Skeletal muscle tissue (tissue), 4 donors: ENCODE results near the gene POC1A. TPM values are rescaled to one million over a fixed set of nuclear protein-coding genes. Genes with fewer than 3 reads are reported as not detected.

Source experiments
- H3K27ac ChIP-seq: one replicate; pipeline ENCODE4 v1.7.0; 2013; ENCODE audit warnings: mild to moderate bottlenecking, low read depth, low read length, inconsistent platforms
- H3K27me3 ChIP-seq, 3 donors: one replicate each; pipeline ENCODE4 v1.7.0; 2013; ENCODE audit warnings: low read length in 3 of 3; ENCODE audit not compliant: control insufficient read depth in 3 of 3, insufficient read depth in 3 of 3
- H3K36me3 ChIP-seq, 3 donors: one replicate each; pipeline ENCODE4 v1.7.0; 2013; ENCODE audit warnings: low read length in 3 of 3; ENCODE audit not compliant: control insufficient read depth in 3 of 3, insufficient read depth in 3 of 3
- H3K4me1 ChIP-seq, 3 donors: one replicate each; pipeline ENCODE4 v1.7.0; 2013; ENCODE audit warnings: low read length in 3 of 3, mild to moderate bottlenecking in 3 of 3; ENCODE audit not compliant: control insufficient read depth in 3 of 3, insufficient read depth in 3 of 3
- H3K4me3 ChIP-seq, 3 donors: one replicate each; pipeline ENCODE4 v1.7.0; 2013; ENCODE audit warnings: low read length in 3 of 3
- H3K9ac ChIP-seq, 3 donors: one replicate each; pipeline ENCODE4 v1.7.0; 2013; ENCODE audit warnings: low read length in 3 of 3, mild to moderate bottlenecking in 3 of 3, moderate library complexity in 2 of 3, low read depth in 1 of 3
- H3K9me3 ChIP-seq, 3 donors: one replicate each; pipeline ENCODE4 v1.7.0; 2013; ENCODE audit warnings: low read length in 3 of 3; ENCODE audit not compliant: control insufficient read depth in 3 of 3
- total RNA-seq: library from RNA; depleted of rRNA; stranded (reverse); fragments of >200 nt; gene quantifications from one replicate; pipeline ENCODE4 v1.2.3, GENCODE V29; 2014
- donor health status: Osteomylitis.

The POC1A gene
- total RNA-seq, 1 donor from 2014 or later = 2.6 TPM

DNA sequence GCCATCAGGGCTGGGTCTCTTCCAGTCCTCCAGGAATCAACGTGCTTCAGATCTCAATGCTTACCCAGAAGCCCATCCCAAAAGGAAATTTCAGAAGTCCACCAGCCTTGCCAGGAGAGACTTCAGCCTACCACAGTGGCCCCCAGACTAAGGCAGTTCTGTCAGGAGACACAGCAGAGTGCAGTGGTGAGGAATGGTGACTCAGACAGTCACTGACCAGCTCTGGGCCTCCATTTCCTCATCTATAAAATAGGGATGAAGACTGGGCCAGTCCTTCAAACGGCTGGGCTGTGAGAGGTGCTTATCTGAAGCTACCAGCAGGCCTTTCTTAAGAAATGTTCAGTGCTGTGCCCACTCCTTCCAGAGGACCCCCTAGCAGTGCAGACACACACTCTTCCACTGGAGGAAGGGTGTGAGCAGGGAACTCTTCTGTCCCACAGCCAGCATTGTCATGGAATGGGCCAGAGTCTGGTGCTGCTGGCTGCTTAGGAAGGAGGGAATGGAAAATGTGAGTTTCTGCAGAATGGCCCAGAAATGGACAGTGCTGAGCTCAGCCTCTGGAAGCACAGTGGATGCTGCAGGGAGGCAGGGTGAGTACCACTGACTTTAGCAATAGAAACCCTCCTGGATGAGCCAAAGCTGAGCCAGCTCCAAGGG is 56.2 kb downstream of the POC1A start:
- no peak overlapping the region for H3K9ac ChIP-seq
- no peak overlapping the region for H3K27ac ChIP-seq
- no peaks in the 10 kb centered on the region for H3K27me3 ChIP-seq
- no peaks in the 10 kb centered on the region for H3K36me3 ChIP-seq
- H3K4me1 ChIP-seq = peaks cover 0 to 3% (median 2%) of the 10 kb centered on the region in 3 donors
- no peaks in the 10 kb centered on the region for H3K9me3 ChIP-seq
- H3K4me3 ChIP-seq = no peak overlapping the region

DNA sequence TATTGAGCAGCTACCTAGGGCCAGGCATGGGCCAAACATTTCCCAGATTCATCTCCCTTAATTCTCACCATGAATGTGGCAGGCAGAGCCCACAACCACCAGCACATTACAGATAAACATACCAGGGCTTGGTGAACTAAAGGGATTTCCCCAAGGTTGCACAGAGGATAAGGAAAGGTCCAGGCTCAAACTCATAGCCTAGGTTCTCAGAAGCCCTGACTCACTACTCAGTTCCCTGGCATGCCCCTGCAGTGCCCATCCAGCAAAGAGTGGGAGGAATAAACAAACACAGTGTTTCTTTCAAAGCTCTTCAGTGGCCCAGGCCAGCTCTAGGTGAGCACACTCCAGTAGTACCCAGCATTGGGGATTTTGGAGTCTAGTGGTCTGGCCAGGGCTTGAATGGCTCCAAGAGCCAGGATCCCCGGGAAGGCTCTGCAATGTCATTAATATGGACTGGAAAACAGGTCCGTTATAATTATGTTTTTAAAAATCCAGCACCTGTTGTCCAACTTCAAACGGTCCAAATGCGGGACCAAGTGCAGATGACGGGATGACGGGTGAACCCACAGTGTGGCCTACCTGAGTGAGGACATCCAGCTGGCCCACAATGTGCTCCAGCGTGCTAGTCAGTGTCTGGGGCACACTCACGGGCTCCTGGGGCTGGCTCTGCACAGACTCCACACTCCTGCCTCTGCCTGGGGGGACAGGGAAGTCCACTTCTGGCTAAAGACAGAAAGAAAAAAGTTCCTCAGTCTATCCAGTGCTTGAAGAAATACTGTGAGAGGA is 58.0 kb downstream of the POC1A start:
- no peaks in the 10 kb centered on the region for H3K27me3 ChIP-seq
- peaks cover 10 to 12% (median 12%) of the 10 kb centered on the region in 3 donors for H3K4me1 ChIP-seq
- H3K27ac ChIP-seq = no peak overlapping the region
- H3K36me3 ChIP-seq = no peaks in the 10 kb centered on the region
- no peak overlapping the region for H3K4me3 ChIP-seq
- no peak overlapping the region for H3K9ac ChIP-seq
- no peaks in the 10 kb centered on the region for H3K9me3 ChIP-seq

DNA sequence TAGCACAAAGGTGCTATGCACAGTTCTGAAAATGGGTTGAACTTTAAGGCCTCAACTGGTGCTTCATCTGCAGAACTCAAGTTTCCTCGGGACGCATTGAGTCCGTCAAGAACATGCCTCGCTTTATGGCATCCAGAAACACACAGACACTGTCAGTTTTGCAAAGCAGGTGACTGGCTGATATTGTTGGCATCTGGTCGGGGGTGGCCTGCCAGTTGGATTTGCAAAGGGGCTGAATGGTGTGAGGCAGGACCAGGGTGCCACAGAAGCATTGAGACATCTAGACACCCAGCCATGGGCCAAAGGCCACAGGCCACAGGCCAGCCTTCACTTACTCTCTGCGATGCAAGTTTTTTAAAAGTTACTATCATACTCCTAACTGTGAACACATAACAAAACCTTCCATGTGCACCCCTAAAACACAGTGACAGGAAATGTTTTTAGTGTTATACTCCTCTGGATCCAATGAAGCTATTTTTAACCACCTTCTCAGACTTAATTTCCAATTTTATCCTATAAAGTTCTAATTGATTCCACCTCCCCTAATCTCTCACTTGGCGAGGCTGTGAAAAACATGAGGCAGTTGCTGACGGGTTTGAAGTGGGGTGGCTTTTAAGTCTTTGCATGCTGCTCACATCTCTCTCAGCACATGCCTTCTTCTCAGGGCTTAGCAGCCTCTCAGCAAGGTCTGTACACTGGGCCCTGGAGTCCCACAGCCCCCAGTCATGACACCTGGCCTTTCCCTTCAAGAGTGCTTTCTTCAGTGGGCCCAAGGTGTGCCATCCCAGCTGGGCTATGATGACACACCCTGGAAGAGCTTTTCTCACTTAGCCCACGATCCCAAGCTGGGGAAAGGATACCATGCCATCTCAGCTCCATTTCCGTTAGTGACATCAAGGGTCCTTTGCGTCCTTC is 59.4 kb downstream of the POC1A start:
- H3K36me3 ChIP-seq = no peaks in the 10 kb centered on the region
- no peak overlapping the region for H3K9ac ChIP-seq
- H3K27me3 ChIP-seq = no peaks in the 10 kb centered on the region
- no peaks in the 10 kb centered on the region for H3K9me3 ChIP-seq
- no peak overlapping the region for H3K27ac ChIP-seq
- no peak overlapping the region for H3K4me3 ChIP-seq
- peaks cover 19 to 26% (median 26%) of the 10 kb centered on the region in 3 donors for H3K4me1 ChIP-seq

DNA sequence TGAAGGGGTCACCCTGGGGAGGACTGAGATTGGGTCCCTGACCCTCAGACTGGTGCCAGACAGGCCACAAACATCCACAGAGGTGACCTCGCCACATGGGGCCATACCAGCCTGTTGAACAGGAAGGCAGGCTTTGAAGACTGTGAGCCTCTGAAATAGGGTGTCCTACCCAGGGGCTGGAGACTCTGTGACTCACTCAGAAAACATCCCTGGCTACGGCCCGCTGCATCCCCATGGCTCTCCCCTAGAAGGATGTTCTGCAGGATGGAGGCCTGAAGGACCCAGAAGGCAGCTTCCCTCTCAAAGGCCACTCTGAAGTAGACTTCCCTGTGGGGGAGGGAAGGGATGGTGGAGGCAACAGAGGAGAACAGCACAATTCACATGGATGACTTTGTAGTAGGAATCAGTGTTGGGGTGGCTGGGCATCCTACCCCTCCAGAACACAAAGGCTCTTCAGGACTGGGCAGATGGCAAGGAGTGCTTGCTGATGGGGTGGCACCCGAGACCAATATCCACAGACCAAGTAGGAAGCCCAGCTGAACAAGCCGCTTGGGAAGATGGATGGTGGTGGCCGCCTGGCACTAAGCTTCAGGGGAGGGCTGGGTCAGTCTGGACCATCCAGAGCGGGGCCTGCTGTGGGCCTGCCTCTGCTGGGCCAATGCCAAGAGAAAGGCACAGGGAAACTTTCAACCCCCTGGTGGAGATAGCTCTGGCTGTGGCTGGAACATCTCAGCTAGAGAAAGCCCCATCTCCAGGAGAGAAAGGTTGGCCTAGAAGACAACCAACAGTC is 60.3 kb downstream of the POC1A start:
- Histone ChIP-seq H3K36me3 (no peaks in the 10 kb centered on the region), H3K9ac (no peak overlapping the region), H3K4me3 (no peak overlapping the region), H3K27ac (no peak overlapping the region), H3K4me1 (peaks cover 27 to 35% (median 34%) of the 10 kb centered on the region in 3 donors), H3K9me3 (no peaks in the 10 kb centered on the region), H3K27me3 (no peaks in the 10 kb centered on the region)

DNA sequence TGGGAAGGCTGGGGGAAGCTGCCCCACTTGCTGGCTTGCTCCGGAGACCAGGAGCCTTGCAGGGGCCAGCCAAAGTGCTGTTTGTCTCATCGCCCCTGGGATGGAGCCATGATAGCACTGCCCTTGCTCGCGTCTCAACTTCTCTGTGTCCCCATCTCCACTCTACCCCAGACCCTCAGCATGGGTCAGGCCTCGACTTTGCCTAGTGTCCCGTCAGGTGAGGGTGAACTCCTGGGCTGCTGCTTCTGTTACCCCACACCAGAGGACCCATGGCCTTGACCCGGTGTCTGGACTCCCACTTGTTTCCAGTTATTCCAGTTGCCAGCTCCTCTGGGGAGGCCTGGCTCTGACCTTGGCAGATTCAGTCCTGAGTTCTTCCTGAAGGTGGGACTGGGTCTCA is 61.3 kb downstream of the POC1A start:
- Histone ChIP-seq H3K27me3 (no peaks in the 10 kb centered on the region), H3K27ac (no peak overlapping the region), H3K9me3 (no peaks in the 10 kb centered on the region), H3K4me1 (peaks cover 36 to 43% (median 42%) of the 10 kb centered on the region in 3 donors), H3K9ac (no peak overlapping the region), H3K4me3 (no peak overlapping the region), H3K36me3 (no peaks in the 10 kb centered on the region)

DNA sequence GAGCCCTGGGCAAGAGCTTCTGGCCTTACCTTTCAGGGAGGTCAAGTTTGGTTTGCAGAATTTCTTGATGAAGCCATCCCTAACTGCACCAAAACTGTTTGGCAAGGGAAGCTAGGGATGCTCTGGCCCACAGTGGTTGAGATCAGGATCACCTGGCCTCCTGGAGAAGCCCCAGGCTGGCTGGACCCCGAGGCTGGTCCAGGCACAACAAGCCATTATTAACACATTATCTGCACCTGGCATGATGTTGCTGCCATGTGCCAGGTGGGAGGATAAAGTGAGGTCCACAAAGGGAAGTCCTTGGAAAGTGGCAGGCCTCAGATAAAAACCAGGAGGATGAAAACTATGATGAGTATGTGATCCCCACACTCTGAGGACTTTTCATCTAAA is 62.0 kb downstream of the POC1A start:
- H3K27ac ChIP-seq = no peak overlapping the region
- no peaks in the 10 kb centered on the region for H3K9me3 ChIP-seq
- H3K4me3 ChIP-seq = no peak overlapping the region
- H3K4me1 ChIP-seq = peaks cover 42 to 49% (median 48%) of the 10 kb centered on the region in 3 donors
- no peak overlapping the region for H3K9ac ChIP-seq
- H3K27me3 ChIP-seq = no peaks in the 10 kb centered on the region
- H3K36me3 ChIP-seq = no peaks in the 10 kb centered on the region

DNA sequence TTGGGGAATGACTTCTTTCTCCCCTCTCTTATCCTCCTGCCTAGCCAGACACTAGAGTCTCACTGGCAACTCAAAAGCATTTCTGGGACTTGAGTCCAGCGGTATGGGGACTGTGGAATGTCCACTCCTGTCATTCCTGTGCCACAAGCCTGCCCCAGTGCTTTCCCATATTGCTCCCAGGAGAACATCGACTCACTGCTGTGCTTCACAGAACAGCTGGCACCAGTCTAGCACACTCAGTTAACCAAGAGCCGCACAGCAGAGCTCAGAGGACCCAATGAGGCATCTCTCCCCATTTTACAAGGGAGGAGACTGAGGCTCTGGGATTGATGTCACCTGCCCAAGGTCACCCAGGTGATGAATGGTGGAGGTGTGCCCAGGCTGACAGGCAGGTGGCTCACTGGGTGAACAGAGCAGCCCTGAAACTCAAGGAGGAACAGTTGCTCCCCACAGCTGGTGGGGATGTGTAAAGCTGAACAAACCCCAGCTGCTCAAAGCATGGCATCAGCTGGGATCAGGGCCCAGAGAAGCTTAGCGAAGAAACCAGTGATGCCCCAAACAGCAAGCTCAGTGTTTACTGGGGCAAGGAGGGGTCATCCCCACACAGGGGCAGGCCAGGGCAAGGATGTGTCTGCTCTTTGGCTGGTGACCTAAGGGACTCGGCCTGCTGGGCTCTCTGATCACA is 62.5 kb downstream of the POC1A start:
- Histone ChIP-seq H3K4me3 (no peak overlapping the region), H3K9ac (no peak overlapping the region), H3K27ac (no peak overlapping the region), H3K27me3 (no peaks in the 10 kb centered on the region), H3K9me3 (no peaks in the 10 kb centered on the region), H3K36me3 (no peaks in the 10 kb centered on the region), H3K4me1 (peaks cover 45 to 52% (median 51%) of the 10 kb centered on the region in 3 donors)

DNA sequence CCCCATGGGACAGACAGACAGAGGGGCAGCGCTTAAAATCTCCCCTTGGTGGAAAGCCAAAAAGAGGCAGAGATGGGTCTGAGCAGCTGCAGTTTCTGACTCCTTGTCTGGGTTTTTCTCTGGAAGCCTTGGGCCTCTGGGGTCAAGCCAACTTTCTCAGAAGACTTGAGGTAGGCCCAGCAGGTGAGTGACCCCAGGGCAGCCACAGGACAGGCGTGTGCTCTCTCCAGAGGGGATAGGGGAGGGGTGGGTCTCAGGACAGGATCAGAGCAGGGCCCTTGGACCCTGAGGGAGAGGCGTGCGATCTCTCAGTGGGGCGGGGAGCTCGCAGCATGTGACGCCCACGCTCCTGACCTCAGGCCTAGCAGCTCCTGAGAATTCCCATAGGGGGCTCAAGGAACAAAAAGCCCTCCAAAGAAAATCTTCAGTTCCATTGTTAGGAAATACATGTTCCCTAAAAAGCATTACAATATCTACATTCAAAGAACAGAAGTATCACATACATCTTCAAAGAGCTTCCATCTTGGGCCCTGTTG is 63.2 kb downstream of the POC1A start:
- peaks cover 53 to 58% (median 56%) of the 10 kb centered on the region in 3 donors for H3K4me1 ChIP-seq
- H3K4me3 ChIP-seq = no peak overlapping the region
- peak overlapping the region; percentile 77 for H3K27ac ChIP-seq
- H3K9ac ChIP-seq = peak overlapping the region in 1 of 3 donors; percentile 50
- no peaks in the 10 kb centered on the region for H3K9me3 ChIP-seq
- no peaks in the 10 kb centered on the region for H3K36me3 ChIP-seq
- no peaks in the 10 kb centered on the region for H3K27me3 ChIP-seq
